SK-N-SH treated with all-trans-retinoic acid at 6 μM for 48 hours (cell line): ENCODE data around the gene PRR12.

Experiments
- ATAC-seq: fragments of 200-7000 bp; cut with Tn5 transposase; 3 replicates; pipeline ENCODE4 v1.9.1; 2020; ENCODE audit warnings: mild to moderate bottlenecking, moderate library complexity
- BACH2 ChIP-seq: fragments of 250-450 bp; sonication (Bioruptor Pico); IDR thresholded peaks from 2 replicates; pipeline ENCODE4 v1.9.0; 2021; ENCODE audit warnings: mild to moderate bottlenecking, borderline replicate concordance
- CREB5 ChIP-seq: fragments of 250-450 bp; sonication (Bioruptor Pico); IDR thresholded peaks from 2 replicates; pipeline ENCODE4 v1.5.1; 2020; ENCODE audit warnings: low read depth, mild to moderate bottlenecking, moderate library complexity
- CSDC2 ChIP-seq: fragments of 250-450 bp; sonication (Bioruptor Pico); IDR thresholded peaks from 2 replicates; pipeline ENCODE4 v1.5.0; 2020; ENCODE audit warnings: mild to moderate bottlenecking, moderate library complexity
- ESRRG ChIP-seq: fragments of 250-450 bp; sonication (Bioruptor Pico); IDR thresholded peaks from 2 replicates; pipeline ENCODE4 v1.6.1; 2021; ENCODE audit warnings: mild to moderate bottlenecking
- ISL1 ChIP-seq: fragments of 250-450 bp; sonication (Bioruptor Pico); IDR thresholded peaks from 2 replicates; pipeline ENCODE4 v2.1.2; 2022; ENCODE audit warnings: mild to moderate bottlenecking, moderate library complexity
- OSR1 ChIP-seq: fragments of 250-450 bp; sonication (Bioruptor Pico); IDR thresholded peaks from 2 replicates; pipeline ENCODE4 v1.8.0; 2022; ENCODE audit warnings: moderate library complexity, mild to moderate bottlenecking, inconsistent platforms
- PPARA ChIP-seq: fragments of 250-450 bp; sonication (Bioruptor Pico); IDR thresholded peaks from 2 replicates; pipeline ENCODE4 v1.5.0; 2020; ENCODE audit warnings: mild to moderate bottlenecking, borderline replicate concordance
- RARB ChIP-seq: fragments of 250-450 bp; sonication (Bioruptor Pico); IDR thresholded peaks from 2 replicates; pipeline ENCODE4 v1.8.0; 2021; ENCODE audit warnings: mild to moderate bottlenecking, moderate library complexity
- SNAI2 ChIP-seq: fragments of 250-450 bp; sonication (Bioruptor Pico); IDR thresholded peaks from 2 replicates; pipeline ENCODE4 v1.5.0; 2020; ENCODE audit warnings: mild to moderate bottlenecking, moderate library complexity
- TCF4 ChIP-seq: fragments of 250-450 bp; sonication (Bioruptor Pico); IDR thresholded peaks from 2 replicates; pipeline ENCODE4 v1.8.0; 2021; ENCODE audit warnings: mild to moderate bottlenecking, moderate library complexity, borderline replicate concordance
- TOX ChIP-seq: fragments of 250-450 bp; sonication (Bioruptor Pico); IDR thresholded peaks from 2 replicates; pipeline ENCODE4 v1.8.0; 2021; ENCODE audit warnings: mild to moderate bottlenecking, moderate library complexity, borderline replicate concordance
- ZC3H10 ChIP-seq: fragments of 250-450 bp; sonication (Bioruptor Pico); IDR thresholded peaks from 2 replicates; pipeline ENCODE4 v1.5.1; 2021; ENCODE audit warnings: mild to moderate bottlenecking, moderate library complexity
- ZFP3 ChIP-seq: fragments of 250-450 bp; sonication (Bioruptor Pico); IDR thresholded peaks from 2 replicates; pipeline ENCODE4 v1.5.0; 2020; ENCODE audit warnings: mild to moderate bottlenecking, moderate library complexity
- ZFP30 ChIP-seq: fragments of 450-650 bp; formaldehyde crosslinking; IDR thresholded peaks from 2 replicates; pipeline ENCODE4 v1.5.0; 2022; ENCODE audit warnings: mild to moderate bottlenecking, moderate library complexity
- ZNF565 ChIP-seq: fragments of 450-650 bp; formaldehyde crosslinking; conservative IDR thresholded peaks from 2 replicates; pipeline ENCODE4 v1.5.0; 2020; ENCODE audit warnings: low read depth, mild to moderate bottlenecking, moderate library complexity
- ZNF70 ChIP-seq: fragments of 450-650 bp; formaldehyde crosslinking; IDR thresholded peaks from 2 replicates; pipeline ENCODE4 v1.5.0; 2020; ENCODE audit warnings: mild to moderate bottlenecking, moderate library complexity
- ZNF8 ChIP-seq: fragments of 450-650 bp; formaldehyde crosslinking; IDR thresholded peaks from 2 replicates; pipeline ENCODE4 v1.5.0; 2020; ENCODE audit warnings: mild to moderate bottlenecking, moderate library complexity
- TF ChIP-seq, protein P1 (sequence below): fragments of 250-450 bp; sonication (Bioruptor Pico); IDR thresholded peaks from 2 replicates; pipeline ENCODE4 v1.5.1; 2021; ENCODE audit warnings: mild to moderate bottlenecking, moderate library complexity
- TF ChIP-seq, protein P2 (sequence below): fragments of 250-450 bp; sonication (Bioruptor Pico); IDR thresholded peaks from 2 replicates; pipeline ENCODE4 v1.8.0; 2021; ENCODE audit warnings: low read depth, mild to moderate bottlenecking, moderate library complexity, borderline replicate concordance

PRR12 gene

DNA sequence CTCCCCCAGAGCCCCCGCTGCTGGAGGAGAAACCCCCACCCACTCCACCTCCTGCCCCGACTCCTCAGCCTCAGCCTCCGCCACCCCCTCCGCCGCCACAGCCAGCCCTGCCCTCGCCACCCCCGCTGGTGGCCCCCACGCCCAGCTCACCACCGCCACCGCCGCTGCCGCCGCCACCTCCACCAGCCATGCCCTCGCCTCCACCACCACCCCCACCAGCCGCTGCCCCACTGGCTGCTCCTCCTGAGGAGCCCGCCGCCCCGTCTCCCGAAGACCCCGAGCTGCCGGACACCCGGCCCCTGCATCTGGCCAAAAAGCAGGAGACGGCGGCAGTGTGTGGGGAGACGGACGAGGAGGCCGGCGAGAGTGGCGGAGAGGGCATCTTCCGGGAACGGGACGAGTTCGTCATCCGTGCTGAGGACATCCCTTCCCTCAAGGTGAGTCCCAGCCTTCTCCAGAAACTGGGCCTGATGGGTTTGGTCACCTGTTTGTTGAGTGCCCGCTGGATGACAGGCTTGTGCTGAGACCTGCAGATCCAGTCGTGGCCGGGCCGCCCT, 10.6 kb downstream of the PRR12 start:
- TF ChIP-seq BACH2 (no peak), ISL1 (CRISPR knock-in tag) (no peak), CREB5 (CRISPR knock-in tag) (no peak), CSDC2 (CRISPR knock-in tag) (no peak), ZNF565 (CRISPR knock-in tag) (no peak), RARB (CRISPR knock-in tag) (no peak), PPARA (CRISPR knock-in tag) (no peak), TCF4 (CRISPR knock-in tag) (no peak), SNAI2 (CRISPR knock-in tag) (no peak), ZC3H10 (no peak), OSR1 (CRISPR knock-in tag) (no peak)
- TF ChIP-seq, protein P1, sequence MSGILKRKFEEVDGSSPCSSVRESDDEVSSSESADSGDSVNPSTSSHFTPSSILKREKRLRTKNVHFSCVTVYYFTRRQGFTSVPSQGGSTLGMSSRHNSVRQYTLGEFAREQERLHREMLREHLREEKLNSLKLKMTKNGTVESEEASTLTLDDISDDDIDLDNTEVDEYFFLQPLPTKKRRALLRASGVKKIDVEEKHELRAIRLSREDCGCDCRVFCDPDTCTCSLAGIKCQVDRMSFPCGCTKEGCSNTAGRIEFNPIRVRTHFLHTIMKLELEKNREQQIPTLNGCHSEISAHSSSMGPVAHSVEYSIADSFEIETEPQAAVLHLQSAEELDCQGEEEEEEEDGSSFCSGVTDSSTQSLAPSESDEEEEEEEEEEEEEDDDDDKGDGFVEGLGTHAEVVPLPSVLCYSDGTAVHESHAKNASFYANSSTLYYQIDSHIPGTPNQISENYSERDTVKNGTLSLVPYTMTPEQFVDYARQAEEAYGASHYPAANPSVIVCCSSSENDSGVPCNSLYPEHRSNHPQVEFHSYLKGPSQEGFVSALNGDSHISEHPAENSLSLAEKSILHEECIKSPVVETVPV (CRISPR knock-in tag): no peak
- no peak for ATAC-seq

DNA sequence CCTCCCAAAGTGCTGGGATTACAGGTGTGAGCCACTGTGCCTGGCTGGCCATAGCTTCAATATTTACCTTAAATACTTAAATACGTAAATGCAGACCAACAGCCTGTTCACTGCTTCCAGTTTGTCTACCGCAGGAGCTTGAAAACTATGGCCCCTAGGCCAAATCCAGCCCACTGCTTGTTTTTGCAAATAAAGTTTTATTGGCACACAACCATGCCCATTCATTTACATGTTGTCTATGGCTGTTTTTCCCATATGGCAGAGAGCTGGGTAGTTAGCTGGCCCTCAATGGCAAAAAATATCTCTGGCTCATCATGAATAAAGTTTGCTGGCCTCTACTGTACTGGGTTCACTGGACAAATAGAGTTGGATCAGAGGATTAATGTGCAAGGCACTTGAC, 11.8 kb downstream of the PRR12 start:
- no peak for ATAC-seq
- TF ChIP-seq, protein P1 (CRISPR knock-in tag): no peak
- TF ChIP-seq ZFP30 (CRISPR knock-in tag) (no peak), ZNF565 (CRISPR knock-in tag) (no peak), BACH2 (no peak), ZC3H10 (no peak), ISL1 (CRISPR knock-in tag) (no peak), CREB5 (CRISPR knock-in tag) (no peak), ZNF70 (no peak)
- TF ChIP-seq, all 23 proteins: peak for 0

- no peak for TF ChIP-seq ZNF8
- no peak for TF ChIP-seq TOX (CRISPR knock-in tag)
- TF ChIP-seq BACH2: no peak
- TF ChIP-seq RARB (CRISPR knock-in tag): no peak
- TF ChIP-seq OSR1 (CRISPR knock-in tag): no peak
- TF ChIP-seq ZC3H10: no peak
- TF ChIP-seq CREB5 (CRISPR knock-in tag): no peak
- TF ChIP-seq TCF4 (CRISPR knock-in tag): no peak
- no peak for TF ChIP-seq ZFP3 (CRISPR knock-in tag)
- TF ChIP-seq ZNF565 (CRISPR knock-in tag): no peak
- TF ChIP-seq, protein P2, sequence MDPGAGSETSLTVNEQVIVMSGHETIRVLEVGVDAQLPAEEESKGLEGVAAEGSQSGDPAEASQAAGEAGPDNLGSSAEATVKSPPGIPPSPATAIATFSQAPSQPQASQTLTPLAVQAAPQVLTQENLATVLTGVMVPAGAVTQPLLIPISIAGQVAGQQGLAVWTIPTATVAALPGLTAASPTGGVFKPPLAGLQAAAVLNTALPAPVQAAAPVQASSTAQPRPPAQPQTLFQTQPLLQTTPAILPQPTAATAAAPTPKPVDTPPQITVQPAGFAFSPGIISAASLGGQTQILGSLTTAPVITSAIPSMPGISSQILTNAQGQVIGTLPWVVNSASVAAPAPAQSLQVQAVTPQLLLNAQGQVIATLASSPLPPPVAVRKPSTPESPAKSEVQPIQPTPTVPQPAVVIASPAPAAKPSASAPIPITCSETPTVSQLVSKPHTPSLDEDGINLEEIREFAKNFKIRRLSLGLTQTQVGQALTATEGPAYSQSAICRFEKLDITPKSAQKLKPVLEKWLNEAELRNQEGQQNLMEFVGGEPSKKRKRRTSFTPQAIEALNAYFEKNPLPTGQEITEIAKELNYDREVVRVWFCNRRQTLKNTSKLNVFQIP (CRISPR knock-in tag): no peak
- no peak for TF ChIP-seq ZFP30 (CRISPR knock-in tag)
- no peak for TF ChIP-seq PPARA (CRISPR knock-in tag)
- no peak for TF ChIP-seq CSDC2 (CRISPR knock-in tag)
- TF ChIP-seq ESRRG (CRISPR knock-in tag): no peak
- TF ChIP-seq SNAI2 (CRISPR knock-in tag): no peak
- ATAC-seq: no peak
Measured at GRCh38 chr19:49605605-49606004, 14.6 kb downstream of the PRR12 start.
